Ureter (tissue), 1 donor: Measurements from ENCODE around the gene JTB. TPM values are rescaled to one million over a fixed set of nuclear protein-coding genes. Genes with fewer than 3 reads are reported as not detected.
A peak's percentile ranks its signal among the peaks of the same experiment; 100 is the strongest.

Source experiments
- DNase-seq: peaks from one replicate; pipeline ENCODE4 v3.0.0-alpha.2; 2020; ENCODE audit warnings: low spot score
- total RNA-seq: library from RNA; stranded (reverse); gene quantifications from one replicate; pipeline ENCODE4 v1.2.4, GENCODE V29; 2023
- donor health status: DM: yes; HTN: yes; CAD: no.

The JTB gene
- total RNA-seq, 1 donor from 2014 or later = 103 TPM

- no peak for DNase-seq
Observed at GRCh38 chr1:153954826-153955225, 22.6 kb downstream of the JTB start.

GRCh38 chr1:153953859-153954365 lies 23.6 kb downstream of the JTB start:
- no peak for DNase-seq

GRCh38 chr1:153951801-153952200 lies 25.7 kb downstream of the JTB start:
- DNase-seq = no peak

- DNase-seq = no peak
Observed at GRCh38 chr1:153951183-153951582, 26.3 kb downstream of the JTB start.

GRCh38 chr1:153946622-153947241 lies 30.7 kb downstream of the JTB start, which contains the start of gene DENND4B:
TSS of gene DENND4B (minus strand) at chr1:153946718. CDS start at chr1:153944374, 2,344 bp downstream.
- DNase-seq = peak; percentile 85

GRCh38 chr1:153945795-153946621 lies 31.5 kb downstream of the JTB start:
- peak; percentile 85 for DNase-seq

GRCh38 chr1:153945131-153945794 lies 32.2 kb downstream of the JTB start:
- peak; percentile 68 for DNase-seq

- DNase-seq = no peak
Observed at GRCh38 chr1:153944827-153945117, 32.7 kb downstream of the JTB start.

- DNase-seq = no peak
Observed at GRCh38 chr1:153944005-153944826, 33.3 kb downstream of the JTB start.

- DNase-seq = no peak
Observed at GRCh38 chr1:153942766-153943549, 34.5 kb downstream of the JTB start.

- DNase-seq = no peak
Observed at GRCh38 chr1:153941826-153942725, 35.4 kb downstream of the JTB start.

- DNase-seq = no peak
Observed at GRCh38 chr1:153940756-153941155, 36.7 kb downstream of the JTB start.

- no peak for DNase-seq
Observed at GRCh38 chr1:153939476-153939875, 38.0 kb downstream of the JTB start.

GRCh38 chr1:153938996-153939395 lies 38.5 kb downstream of the JTB start:
- no peak for DNase-seq

GRCh38 chr1:153937331-153937730 lies 40.1 kb downstream of the JTB start:
- DNase-seq = no peak

GRCh38 chr1:153936011-153936802 lies 41.3 kb downstream of the JTB start:
- DNase-seq = no peak

GRCh38 chr1:153934746-153935145 lies 42.7 kb downstream of the JTB start:
- DNase-seq = no peak

GRCh38 chr1:153933955-153934354 lies 43.5 kb downstream of the JTB start:
- DNase-seq = no peak

GRCh38 chr1:153933430-153933829 lies 44.0 kb downstream of the JTB start:
- no peak for DNase-seq
